NB4 (cell line): ENCODE results near the gene ABHD18.

Experiments
- CTCF ChIP-seq: IDR thresholded peaks from one replicate; pipeline ENCODE4 v1.5.1; 2012; ENCODE audit warnings: low read depth, low read length
- POLR2A ChIP-seq: IDR thresholded peaks from 2 replicates; pipeline ENCODE4 v1.6.1; 2011; ENCODE audit warnings: mild to moderate bottlenecking; ENCODE audit not compliant: insufficient read length; ENCODE audit errors: extremely low read depth

GRCh38 chr4:128009428-128009827, 44.2 kb downstream of the ABHD18 start:
- no peak for TF ChIP-seq CTCF
- no peak for TF ChIP-seq POLR2A
